GM12892 (cell line): ENCODE results near the gene SENP5.

Source experiments
- POLR2A ChIP-seq: IDR thresholded peaks from 2 replicates; pipeline ENCODE4 v1.6.1; 2011; ENCODE audit warnings: low read depth, low read length, control low read depth
- POLR2AphosphoS5 ChIP-seq: IDR thresholded peaks from 2 replicates; pipeline ENCODE4 v1.6.1; 2011; ENCODE audit warnings: low read depth, low read length, control low read depth

DNA sequence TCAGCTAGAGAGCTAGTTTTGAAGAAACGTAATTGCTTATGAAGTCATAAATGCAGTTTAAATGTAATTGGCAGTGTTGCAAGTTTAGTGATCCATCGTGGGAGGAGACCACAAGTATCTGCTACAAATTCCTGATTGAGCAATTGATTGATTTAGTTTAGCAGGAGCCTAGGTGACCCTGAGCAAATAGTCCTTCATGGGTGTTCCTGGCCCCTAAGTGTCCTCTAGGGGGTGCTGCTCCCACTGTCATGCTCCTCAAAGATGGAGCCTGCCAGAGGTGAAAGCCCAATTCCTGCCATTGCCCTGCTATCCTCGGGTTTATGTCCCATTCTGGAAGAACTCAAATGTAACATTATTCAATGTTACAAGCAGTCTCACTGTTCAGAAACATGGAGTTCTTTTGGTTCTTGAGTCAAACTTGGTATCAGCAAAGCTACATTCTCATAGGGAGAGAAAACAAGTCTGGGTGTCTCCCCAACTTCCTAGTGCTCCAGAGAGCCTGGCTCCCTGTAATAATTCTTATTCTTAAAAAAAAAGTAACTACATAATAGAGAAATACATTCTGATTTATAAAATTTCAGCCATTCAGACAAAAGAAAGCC lies 29.8 kb upstream of the SENP5 start:
- TF ChIP-seq POLR2A (no peak), POLR2AphosphoS5 (no peak)
